ENCODE results near the gene SENP7. TPM values are rescaled to one million over a fixed set of nuclear protein-coding genes. Genes with fewer than 3 reads are reported as not detected.
"Not testable (repeated sequence)": the region's sequence is repeated elsewhere in the genome, so short reads cannot be mapped to it uniquely, and the experiment has no call there.

Gene SENP7
- total and polyA plus RNA-seq, 12 donors: 3.6 to 18.9 (median 10.0) TPM

- DNase-seq (no peak), ATAC-seq (no peak)
- no peaks in the 10 kb centered on the region for H3K27me3 ChIP-seq
- H3K9me3 ChIP-seq: peaks cover 0 to 30% (median 7%) of the 10 kb centered on the region in 11 donors
- H3K4me3 ChIP-seq: no peak overlapping the region
- H3K27ac ChIP-seq: no peak overlapping the region
- intact Hi-C loops (cut with DNase I): no loop called here
- no peaks in the 10 kb centered on the region for H3K36me3 ChIP-seq
- H3K4me1 ChIP-seq: peaks cover 0 to 6% (median 0%) of the 10 kb centered on the region in 9 donors
- no peak for TF ChIP-seq CTCF (IDR thresholded peaks at IDR 0.05)
These were observed 202.0 kb downstream of the SENP7 start for GRCh38 chr3:101310978-101311375.

GRCh38 chr3:101308147-101308772 lies 204.8 kb downstream of the SENP7 start:
- not testable (repeated sequence) for ATAC-seq

GRCh38 chr3:101303836-101304235 lies 209.2 kb downstream of the SENP7 start:
- H3K27ac ChIP-seq: no peak overlapping the region
- H3K4me3 ChIP-seq: no peak overlapping the region
- no peak for ATAC-seq
- no peak for DNase-seq
- no peaks in the 10 kb centered on the region for H3K4me1 ChIP-seq
- H3K36me3 ChIP-seq: no peaks in the 10 kb centered on the region
- intact Hi-C loops (cut with DNase I): no loop called here
- peaks cover 0 to 18% (median 7%) of the 10 kb centered on the region in 11 donors for H3K9me3 ChIP-seq
- no peak for TF ChIP-seq CTCF (IDR thresholded peaks at IDR 0.05)
- H3K27me3 ChIP-seq: no peaks in the 10 kb centered on the region

More at GRCh38 chr3:101308147-101308772, 204.8 kb downstream of the SENP7 start:
- H3K4me3 ChIP-seq; intact Hi-C loops (cut with DNase I); H3K4me1 ChIP-seq; H3K27ac ChIP-seq; H3K27me3 ChIP-seq; DNase-seq; H3K36me3 ChIP-seq: not testable (repeated sequence)
- peaks cover 0 to 30% (median 7%) of the 10 kb centered on the region in 11 donors for H3K9me3 ChIP-seq

- Histone ChIP-seq H3K27ac (no peak overlapping the region), H3K9me3 (peaks cover 0 to 14% (median 4%) of the 10 kb centered on the region in 11 donors), H3K4me3 (no peak overlapping the region), H3K4me1 (no peaks in the 10 kb centered on the region), H3K36me3 (no peaks in the 10 kb centered on the region), H3K27me3 (no peaks in the 10 kb centered on the region)
- no peak for ATAC-seq
- 66 to 69% methylated on average over 5 of the region's 5 CpGs for WGBS, 2 donors
- intact Hi-C loops (cut with DNase I): no loop called here
- DNase-seq: no peak
- TF ChIP-seq CTCF (IDR thresholded peaks at IDR 0.05): no peak
These were observed 209.8 kb downstream of the SENP7 start for GRCh38 chr3:101303089-101303731.

- intact Hi-C loops (cut with DNase I): no loop called here
- WGBS, 2 donors: 79 to 86% methylated on average over 8 of the region's 8 CpGs
- no peak for ATAC-seq
These were observed 212.9 kb downstream of the SENP7 start for GRCh38 chr3:101300073-101300472.

More at GRCh38 chr3:101300073-101300472, 212.9 kb downstream of the SENP7 start:
- peaks cover 0 to 29% (median 0%) of the 10 kb centered on the region in 11 donors for H3K9me3 ChIP-seq
- H3K27ac ChIP-seq: no peak overlapping the region
- no peak overlapping the region for H3K4me3 ChIP-seq
- no peak for DNase-seq
- H3K36me3 ChIP-seq: no peaks in the 10 kb centered on the region
- no peak for TF ChIP-seq CTCF (IDR thresholded peaks at IDR 0.05)
- no peaks in the 10 kb centered on the region for H3K4me1 ChIP-seq
- no peaks in the 10 kb centered on the region for H3K27me3 ChIP-seq
